Chondrocyte (in vitro differentiated cells): Measurements from ENCODE around the gene MYF6. TPM values are rescaled to one million over a fixed set of nuclear protein-coding genes. Genes with fewer than 3 reads are reported as not detected.

Experiments used
- DNase-seq: peaks from one replicate; pipeline ENCODE4 v3.0.0; 2021; ENCODE audit warnings: mixed read lengths, low spot score
- H3K27ac Mint-ChIP-seq: one replicate; pipeline ENCODE4 v1.8.0; 2021; ENCODE audit warnings: mild to moderate bottlenecking, moderate library complexity, mixed read lengths; ENCODE audit not compliant: unreplicated experiment
- H3K27me3 Mint-ChIP-seq: 2 replicates; pipeline ENCODE4 v1.8.0; 2021; ENCODE audit warnings: low read depth, mixed read lengths
- H3K36me3 Mint-ChIP-seq: 2 replicates; pipeline ENCODE4 v1.8.0; 2021; ENCODE audit warnings: low read depth, mixed read lengths
- H3K4me1 Mint-ChIP-seq: 2 replicates; pipeline ENCODE4 v1.8.0; 2021; ENCODE audit warnings: low read depth, mild to moderate bottlenecking, mixed read lengths
- H3K4me3 Mint-ChIP-seq: one replicate; pipeline ENCODE4 v1.8.0; 2021; ENCODE audit warnings: mild to moderate bottlenecking, moderate library complexity, mixed read lengths; ENCODE audit not compliant: unreplicated experiment
- H3K9me3 Mint-ChIP-seq: 2 replicates; pipeline ENCODE4 v1.8.0; 2021; ENCODE audit warnings: low read depth, mixed read lengths
- CTCF ChIP-seq: fragments of 200-600 bp; sonication (generic); IDR thresholded peaks from 2 replicates; pipeline ENCODE4 v1.5.0; 2021; ENCODE audit warnings: antibody characterized with exemption, mild to moderate bottlenecking, moderate library complexity
- total RNA-seq: library from RNA; stranded (reverse); gene quantifications from 3 replicates; pipeline ENCODE4 v1.2.1, GENCODE V29; 2021

The MYF6 gene
- total RNA-seq, 1 donor from 2014 or later, result not detected

- no peak for DNase-seq
- H3K36me3 Mint-ChIP-seq, result no peaks in the 10 kb centered on the region
- no peaks in the 10 kb centered on the region for H3K9me3 Mint-ChIP-seq
- no peak overlapping the region for H3K4me3 Mint-ChIP-seq
- H3K27ac Mint-ChIP-seq, result no peak overlapping the region
- H3K27me3 Mint-ChIP-seq, result peaks cover 4% of the 10 kb centered on the region
- TF ChIP-seq CTCF, result no peak
- H3K4me1 Mint-ChIP-seq, result peaks cover 5% of the 10 kb centered on the region
Measured at GRCh38 chr12:80676856-80677255, 30.6 kb upstream of the MYF6 start.

- no peaks in the 10 kb centered on the region for H3K36me3 Mint-ChIP-seq
- H3K27me3 Mint-ChIP-seq, result peaks cover 4% of the 10 kb centered on the region
- DNase-seq, result no peak
- TF ChIP-seq CTCF, result no peak
- no peak overlapping the region for H3K27ac Mint-ChIP-seq
- peaks cover 5% of the 10 kb centered on the region for H3K4me1 Mint-ChIP-seq
- no peaks in the 10 kb centered on the region for H3K9me3 Mint-ChIP-seq
- H3K4me3 Mint-ChIP-seq, result no peak overlapping the region
Measured at GRCh38 chr12:80677994-80678393, 29.4 kb upstream of the MYF6 start.

DNA sequence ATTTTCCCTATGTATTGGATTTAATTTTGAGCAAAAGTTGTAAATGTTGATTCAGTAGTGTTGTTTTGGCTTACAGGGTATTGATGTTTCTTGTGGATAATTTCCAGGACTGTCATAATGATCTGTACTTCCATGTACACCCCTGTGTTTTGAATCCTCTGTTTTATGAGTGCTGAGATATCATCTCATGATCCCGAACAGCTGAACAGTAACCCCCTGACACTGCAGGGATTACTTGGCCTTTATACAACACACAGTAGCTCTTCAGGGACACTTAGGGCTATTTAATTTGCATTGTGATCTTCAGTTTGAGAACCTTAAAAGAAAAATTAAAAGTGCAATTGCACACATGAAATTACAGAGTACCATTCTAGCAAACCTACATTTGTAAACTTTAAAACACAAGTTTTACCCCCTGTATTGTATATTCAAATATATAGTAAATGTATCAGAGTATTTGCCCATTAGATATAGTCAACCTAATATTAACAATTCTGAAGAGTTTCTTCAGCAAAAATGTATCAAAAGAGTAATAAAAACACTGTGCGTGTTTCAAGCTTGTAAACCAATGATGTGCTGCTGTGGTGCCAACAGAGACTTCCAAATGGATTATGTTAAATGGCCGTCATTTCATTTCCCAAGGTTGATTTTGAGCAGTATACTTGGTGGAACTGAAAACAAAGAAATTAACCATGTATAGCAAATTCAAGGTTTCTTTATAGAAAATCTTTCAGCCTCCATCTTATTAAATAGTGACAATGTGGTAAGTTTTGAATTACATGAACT, 27.9 kb upstream of the MYF6 start:
- TF ChIP-seq CTCF, result no peak
- Mint-ChIP-seq H3K4me3 (no peak overlapping the region), H3K27ac (no peak overlapping the region), H3K9me3 (no peaks in the 10 kb centered on the region), H3K27me3 (peaks cover 7% of the 10 kb centered on the region), H3K36me3 (no peaks in the 10 kb centered on the region), H3K4me1 (peaks cover 5% of the 10 kb centered on the region)
- DNase-seq, result no peak

GRCh38 chr12:80681287-80681686, 26.1 kb upstream of the MYF6 start:
- H3K4me1 Mint-ChIP-seq, result no peaks in the 10 kb centered on the region
- no peaks in the 10 kb centered on the region for H3K36me3 Mint-ChIP-seq
- H3K9me3 Mint-ChIP-seq, result no peaks in the 10 kb centered on the region
- no peak overlapping the region for H3K27ac Mint-ChIP-seq
- DNase-seq, result no peak
- no peak overlapping the region for H3K4me3 Mint-ChIP-seq
- TF ChIP-seq CTCF, result no peak
- H3K27me3 Mint-ChIP-seq, result peaks cover 7% of the 10 kb centered on the region

- Mint-ChIP-seq H3K27ac (no peak overlapping the region), H3K4me1 (no peaks in the 10 kb centered on the region), H3K9me3 (peaks cover 2% of the 10 kb centered on the region), H3K36me3 (no peaks in the 10 kb centered on the region), H3K27me3 (peaks cover 7% of the 10 kb centered on the region), H3K4me3 (no peak overlapping the region)
- no peak for TF ChIP-seq CTCF
- DNase-seq, result no peak
Measured at GRCh38 chr12:80681786-80682185, 25.6 kb upstream of the MYF6 start.
